Hematopoietic multipotent progenitor cell (in vitro differentiated cells): ENCODE results near the gene NANOS3. TPM values are rescaled to one million over a fixed set of nuclear protein-coding genes. Genes with fewer than 3 reads are reported as not detected.

Experiments
- DNase-seq, 3 donors: peaks; one replicate each; pipeline ENCODE4 v3.0.0-alpha.2; 2011 to 2015; ENCODE audit warnings: low read depth in 2 of 3, low spot score in 2 of 3
- total RNA-seq: library from RNA; depleted of rRNA; stranded (reverse); fragments of >200 nt; gene quantifications from one replicate; pipeline ENCODE4 v1.2.3, GENCODE V29; 2012

NANOS3 gene
- 2.7 TPM for total RNA-seq

DNA sequence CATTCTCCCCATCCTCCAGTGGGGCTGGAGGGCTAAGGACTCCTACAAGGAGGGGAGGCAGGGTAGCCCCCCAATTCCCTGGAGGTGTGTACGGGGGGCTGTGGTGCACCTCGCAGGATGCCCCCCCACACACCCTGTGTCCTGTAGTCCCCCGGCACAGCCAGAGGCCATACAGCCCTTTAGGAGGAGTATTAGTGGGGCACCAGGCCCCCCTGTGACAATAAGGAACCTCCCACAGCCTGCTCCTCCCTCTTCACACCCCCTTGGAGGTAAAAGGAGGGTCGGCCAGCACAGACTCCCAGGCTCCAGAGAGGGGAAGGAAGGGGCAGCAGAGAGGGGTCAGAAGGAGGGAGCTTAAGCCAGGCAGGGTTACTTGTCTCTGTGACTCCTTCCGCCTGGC is at the start of gene NANOS3:
Gene NANOS3 (plus strand): TSS at position 301 of the 400 bp plus-strand sequence. CDS start 115 bp downstream, outside the sequence.
- DNase-seq, result no peak

DNA sequence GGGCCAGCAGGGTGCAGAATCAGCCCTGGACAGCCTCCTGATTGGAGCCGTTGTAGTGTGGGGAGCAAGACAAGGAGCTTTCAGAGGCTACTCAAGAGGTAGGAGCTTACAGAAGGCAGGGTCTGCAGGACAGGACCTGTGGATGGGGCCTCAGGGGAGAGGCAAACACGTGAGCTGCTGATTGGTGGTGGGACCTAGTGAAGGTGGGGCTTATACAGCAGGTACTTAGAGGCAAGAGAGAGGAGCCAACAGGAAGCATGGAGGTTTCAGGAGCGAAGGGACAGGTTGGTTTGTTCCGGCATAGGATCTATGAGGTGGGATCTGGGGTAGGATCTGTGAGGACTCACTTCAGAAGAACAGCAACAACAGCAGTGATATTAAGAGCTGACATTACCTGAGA is 49.3 kb upstream of the NANOS3 start:
- no peak for DNase-seq

DNA sequence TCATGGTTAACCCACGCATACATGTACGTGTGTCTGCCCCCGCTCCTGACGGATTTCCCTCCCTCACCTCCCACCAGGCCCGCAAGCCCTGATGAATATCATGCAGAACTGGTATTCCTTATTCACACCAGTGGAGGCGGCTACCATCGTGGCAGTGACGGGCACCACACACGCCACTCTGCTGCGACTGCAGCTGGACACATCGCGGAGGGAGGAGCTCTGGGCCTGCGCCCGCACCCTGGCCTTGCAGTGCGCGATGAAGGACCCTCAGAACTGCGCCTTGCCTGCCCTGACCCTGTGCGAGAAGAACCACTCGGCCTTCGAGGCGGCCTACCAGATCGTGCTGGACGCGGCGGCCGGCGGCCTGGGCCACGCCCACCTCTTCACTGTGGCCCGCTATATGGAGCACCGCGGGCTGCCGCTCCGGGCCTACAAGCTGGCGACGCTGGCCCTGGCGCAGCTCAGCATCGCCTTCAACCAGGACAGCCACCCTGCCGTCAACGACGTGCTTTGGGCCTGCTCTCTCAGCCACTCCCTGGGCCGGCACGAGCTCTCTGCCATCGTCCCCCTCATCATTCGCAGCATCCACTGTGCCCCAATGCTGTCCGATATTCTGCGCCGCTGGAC is 46.7 kb upstream of the NANOS3 start:
- DNase-seq, result no peak

DNA sequence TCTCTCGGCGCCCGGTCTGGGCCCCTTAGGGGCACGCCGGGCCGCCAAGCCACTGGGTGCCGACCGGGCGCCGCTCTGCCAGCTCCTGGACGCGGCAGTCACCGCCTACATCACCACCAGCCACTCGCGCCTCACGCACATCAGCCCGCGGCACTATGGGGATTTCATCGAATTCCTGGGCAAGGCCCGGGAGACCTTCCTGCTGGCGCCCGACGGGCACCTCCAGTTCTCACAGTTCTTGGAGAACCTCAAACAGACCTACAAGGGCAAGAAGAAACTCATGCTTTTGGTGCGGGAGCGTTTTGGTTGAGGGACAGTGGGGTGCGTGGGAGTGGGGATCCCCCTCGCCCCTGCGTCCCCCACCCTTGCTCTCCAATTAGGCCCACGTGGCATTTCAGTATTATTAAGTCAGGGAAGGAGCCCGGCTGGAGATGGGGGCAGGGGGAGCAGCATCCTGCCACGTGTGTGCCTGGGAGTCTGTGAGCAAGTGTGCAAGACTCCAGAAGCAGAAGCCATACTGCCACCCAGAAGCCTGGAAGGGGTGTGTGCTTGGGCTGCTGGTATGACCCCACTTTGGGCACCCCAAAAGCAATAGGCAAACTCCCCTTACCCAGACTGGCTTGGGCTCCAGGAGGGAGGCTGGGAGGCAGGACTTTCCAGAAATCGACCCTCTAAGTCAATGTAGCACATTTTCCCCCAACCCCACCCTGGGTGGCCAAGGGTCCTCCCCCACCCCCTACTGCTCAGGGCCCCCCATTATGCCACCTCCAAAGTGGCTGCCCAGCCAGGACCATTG is 46.0 kb upstream of the NANOS3 start:
- peak in 1 of 3 donors; percentile 48 for DNase-seq

DNA sequence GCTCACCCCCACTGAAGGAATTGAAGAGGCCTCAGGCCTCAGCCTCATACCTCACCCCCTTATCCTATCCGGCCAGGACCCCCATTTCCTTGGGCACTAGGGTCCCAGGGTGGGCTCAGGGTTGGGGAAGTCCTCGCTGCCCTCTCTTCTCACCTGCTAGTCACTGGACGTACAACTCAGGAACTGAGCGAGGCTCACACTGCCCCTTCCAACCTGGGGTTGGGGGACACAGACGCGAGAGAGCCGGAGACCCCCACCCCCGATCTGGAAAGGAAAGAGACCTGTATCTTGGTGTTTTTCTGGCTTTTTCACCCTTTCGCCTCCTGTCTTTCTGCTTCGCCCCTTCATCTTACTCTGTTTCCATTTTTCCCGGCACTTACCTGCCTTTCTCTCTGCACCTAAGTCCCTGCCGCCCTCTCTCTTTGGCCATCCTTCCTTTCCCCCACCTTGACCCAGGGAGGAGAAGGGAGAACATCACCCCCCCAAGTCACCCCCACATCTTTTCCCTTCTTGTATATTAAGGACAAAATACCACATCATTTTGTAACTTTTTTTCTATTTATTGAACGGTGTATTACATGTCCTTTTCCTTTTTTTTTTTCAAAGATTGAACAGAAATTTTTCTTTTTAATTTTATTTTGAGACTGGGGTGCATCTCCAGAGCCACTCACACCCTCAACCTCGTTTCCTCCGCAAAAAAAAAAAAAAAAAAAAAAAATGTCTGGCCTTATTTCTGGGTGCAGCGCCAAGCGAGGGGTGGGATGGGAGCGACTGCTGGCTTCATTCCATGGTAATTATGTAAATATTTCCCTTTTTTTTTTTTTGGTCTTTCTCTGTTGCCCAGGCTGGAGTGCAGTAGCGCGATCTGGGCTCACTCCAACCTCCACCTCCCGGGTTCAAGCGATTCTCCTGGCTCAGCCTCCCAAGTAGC is 45.1 kb upstream of the NANOS3 start:
- DNase-seq, result peak in 1 of 3 donors; percentile 50

DNA sequence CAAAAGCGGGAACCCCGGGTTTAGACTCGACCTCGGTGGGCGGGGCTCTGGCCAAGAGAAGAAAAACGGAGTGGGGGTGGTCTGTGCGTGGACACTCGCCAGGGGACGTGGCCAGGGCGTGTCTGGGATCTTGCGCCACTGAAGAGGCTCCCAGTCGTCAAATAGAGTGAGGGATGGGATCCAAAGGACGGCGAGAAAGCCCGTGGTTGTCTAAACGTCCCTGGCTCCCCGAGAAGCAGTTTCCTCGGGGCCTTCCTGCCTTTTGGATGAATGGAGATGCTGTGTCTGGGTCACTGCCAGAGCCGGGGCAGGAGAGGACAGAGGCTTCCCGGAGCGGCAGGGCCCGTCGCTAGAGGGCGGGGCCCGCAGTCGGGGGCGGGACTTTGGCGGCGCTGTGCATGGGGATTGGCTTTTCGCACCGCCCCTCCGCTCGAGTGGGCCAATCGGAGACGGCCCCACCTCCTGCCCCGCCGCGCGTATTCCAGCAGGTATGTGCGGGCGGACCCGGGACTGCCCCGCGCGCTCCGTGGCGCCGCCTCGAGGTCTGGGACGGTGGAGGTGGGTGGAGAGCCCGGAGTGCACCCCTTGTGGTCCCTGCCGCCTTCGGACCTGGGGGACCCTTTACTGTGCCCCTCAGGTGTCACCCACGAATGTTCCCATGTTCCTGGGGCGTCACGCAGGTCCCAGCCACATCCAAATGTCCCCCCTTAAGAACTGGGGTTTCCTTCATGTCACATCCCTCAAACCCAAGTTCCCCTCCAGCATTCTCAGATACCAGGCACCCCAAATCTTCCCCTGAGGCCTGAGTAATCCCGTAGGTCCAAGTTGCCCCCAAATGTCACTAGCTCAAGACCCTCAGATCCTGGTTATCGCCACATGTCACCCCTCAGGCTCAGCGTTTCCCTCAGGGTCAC is 43.3 kb upstream of the NANOS3 start:
- DNase-seq, result peak; percentile 86 to 93 (median 93)

DNA sequence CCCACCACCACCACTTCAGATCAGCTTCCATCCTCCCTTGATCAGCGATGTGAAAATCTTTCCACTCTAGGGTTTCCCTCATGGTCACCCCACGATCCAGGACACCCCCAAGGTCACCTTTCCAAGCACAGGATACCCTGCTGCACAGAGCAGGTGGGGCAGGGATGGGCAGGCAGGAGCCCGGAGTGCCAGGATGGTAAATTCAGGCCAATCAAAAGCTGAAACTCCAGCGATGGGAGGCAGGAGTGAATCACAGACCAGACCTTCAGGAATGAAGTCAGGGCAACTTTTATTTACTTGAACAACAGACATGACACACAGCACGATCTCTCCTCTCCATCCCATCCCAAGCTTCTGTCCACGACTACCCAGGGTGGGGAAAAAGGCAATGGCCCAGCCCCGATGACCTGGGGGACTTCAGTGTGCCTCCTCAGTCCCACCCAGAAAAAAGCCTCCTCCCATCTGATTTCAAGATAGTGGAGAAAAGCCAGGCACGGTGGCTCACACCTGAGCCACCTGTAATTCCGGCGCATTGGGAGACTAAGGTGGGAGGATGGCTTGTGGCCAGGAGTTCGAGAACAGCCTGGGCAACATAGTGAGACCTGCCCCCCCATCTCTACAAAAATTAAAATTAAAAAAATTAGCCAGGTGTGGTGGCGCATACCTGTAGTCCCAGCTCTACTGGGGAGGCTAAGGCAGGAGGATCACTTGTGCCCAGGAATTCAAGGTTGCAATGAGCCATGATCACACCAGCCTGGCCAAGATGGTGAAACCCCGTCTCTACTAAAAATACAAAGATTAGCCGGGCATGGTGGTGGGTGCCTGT is 42.5 kb upstream of the NANOS3 start:
- DNase-seq, result no peak

DNA sequence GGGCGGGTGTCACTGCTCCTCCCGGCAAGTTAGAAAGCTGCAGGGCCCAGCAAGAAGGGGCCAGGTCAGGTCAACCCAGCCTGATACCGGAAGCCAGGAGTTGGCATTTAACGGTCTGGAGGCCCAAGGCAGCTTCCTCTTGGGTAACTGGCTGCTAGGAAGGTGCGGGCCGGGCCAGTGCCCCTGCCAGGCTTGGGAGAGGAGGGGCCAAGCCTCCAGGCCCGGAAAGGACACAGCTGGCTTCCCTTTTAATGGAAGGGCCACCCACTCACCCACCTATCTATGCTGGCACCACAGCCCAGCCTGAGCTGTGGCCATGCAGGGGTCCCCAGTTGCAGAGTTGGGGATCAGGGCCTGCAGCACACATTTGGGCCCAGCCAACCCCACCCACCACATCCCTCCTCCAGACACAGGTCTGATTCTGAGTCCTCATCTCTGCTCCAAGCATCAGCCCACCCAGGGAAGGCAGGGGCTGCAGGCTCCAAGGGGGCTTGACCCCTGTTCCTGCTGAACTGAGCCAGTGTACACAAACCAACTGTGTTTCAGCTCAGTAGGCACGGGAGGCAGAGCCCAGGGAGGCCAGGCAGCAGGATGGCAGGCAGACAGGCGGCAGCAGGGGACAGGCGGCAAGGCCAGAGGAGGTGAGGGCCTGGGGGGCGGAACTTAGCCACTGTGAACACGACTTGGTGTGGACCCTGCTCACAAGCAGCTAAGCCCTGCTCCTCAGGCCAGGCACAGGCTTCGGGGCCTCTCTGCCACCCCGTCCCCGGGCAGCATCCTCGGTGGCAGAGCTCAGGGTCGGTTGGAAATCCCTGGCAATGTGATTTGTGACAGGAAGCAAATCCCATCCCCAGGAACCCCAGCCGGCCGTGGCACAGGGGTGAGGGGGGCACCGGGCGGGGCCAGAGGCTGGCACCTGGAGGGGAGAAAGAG is 40.9 kb upstream of the NANOS3 start:
- peak in 2 of 3 donors; percentile 81 to 92 for DNase-seq

DNA sequence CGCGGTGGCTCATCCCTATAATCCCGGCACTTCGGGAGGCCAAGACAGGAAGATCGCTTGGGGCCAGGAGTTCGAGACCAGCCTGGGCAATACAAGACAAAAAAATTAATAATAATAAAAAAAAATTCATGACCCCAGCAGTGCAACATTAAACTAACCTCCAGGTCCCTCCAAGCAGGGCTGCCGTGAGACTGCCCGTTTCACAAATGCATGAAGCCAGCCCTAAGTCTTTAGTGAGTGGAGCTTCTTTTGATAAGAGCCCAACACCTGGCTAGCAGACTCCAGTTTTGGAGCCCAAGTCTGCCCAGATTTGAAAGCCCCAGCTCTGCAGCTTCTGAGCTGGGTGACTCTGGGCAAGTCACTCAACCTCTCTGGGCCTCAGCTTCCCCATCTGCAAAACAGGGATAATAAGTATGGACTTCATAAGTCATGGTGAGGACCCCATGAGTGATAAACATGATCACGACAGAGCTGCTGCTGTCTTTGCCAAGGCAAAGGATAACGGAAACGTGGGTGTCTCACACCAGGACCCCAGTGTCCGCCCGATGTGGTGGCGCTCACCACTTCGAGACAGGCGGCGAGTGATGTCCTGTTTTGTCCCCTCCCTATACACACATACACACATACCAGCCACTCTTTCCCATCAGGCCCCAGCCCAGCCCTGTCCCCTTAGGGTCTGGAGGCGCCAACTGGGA is 38.4 kb upstream of the NANOS3 start:
- DNase-seq, result peak in 1 of 3 donors; percentile 64

DNA sequence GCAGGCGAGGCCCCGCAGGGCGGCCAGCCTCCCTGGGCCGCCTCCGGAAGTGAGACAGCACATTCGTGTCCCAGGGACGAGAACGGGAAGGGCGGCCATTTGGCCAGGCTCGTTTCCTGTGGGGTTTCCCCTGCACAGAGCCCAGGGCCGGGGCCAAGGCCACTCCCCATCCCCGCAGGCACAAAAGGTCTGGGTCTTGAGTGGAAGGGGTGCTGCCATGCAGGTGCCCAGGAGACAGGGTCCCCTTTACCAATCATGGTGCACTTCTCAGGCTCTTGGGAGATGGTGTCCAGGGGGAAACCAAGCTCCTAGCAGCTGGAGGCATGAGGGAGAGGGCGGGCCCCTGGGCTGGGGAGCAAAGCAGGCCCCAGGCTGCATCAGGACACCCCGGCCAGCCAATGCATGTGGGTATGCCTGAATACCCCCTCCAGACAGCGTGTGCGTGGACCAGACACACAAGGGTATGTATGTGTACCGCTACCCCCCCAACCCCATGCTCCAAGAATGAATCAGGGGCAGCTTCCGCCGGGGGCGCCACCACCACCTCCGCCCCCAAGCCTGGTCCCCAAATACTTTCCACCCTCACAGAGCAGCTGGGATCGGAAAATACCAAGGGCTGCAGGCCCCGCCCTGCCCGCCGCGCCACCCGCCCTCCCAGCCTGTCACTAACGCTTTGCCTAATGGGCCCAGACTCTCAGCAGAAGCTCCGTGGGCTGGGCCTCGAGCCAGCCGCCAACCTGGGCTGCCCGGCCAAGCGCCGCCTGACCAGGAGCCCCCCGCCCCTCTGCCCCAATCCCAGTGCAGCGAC is 37.6 kb upstream of the NANOS3 start:
- DNase-seq, result peak in 2 of 3 donors; percentile 85 to 90

DNA sequence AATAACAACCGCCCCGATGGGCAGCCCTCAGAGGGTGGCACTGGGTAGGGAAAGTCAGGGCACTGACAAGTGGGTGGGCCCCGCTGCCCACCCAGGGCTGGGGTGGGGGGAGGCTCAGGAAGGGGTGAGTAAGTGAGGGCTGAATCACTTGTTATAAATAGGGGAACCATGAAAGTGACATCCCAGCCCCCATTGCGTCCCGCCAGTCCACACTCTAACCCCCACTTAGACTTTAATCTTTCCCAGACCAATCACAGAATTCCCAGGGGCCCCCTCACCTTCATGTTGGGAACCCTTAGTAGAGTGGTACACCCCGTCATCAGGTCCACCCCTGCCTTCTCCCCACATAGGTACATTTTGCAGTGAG is 37.0 kb upstream of the NANOS3 start:
- DNase-seq, result peak in 2 of 3 donors; percentile 73 to 89

DNA sequence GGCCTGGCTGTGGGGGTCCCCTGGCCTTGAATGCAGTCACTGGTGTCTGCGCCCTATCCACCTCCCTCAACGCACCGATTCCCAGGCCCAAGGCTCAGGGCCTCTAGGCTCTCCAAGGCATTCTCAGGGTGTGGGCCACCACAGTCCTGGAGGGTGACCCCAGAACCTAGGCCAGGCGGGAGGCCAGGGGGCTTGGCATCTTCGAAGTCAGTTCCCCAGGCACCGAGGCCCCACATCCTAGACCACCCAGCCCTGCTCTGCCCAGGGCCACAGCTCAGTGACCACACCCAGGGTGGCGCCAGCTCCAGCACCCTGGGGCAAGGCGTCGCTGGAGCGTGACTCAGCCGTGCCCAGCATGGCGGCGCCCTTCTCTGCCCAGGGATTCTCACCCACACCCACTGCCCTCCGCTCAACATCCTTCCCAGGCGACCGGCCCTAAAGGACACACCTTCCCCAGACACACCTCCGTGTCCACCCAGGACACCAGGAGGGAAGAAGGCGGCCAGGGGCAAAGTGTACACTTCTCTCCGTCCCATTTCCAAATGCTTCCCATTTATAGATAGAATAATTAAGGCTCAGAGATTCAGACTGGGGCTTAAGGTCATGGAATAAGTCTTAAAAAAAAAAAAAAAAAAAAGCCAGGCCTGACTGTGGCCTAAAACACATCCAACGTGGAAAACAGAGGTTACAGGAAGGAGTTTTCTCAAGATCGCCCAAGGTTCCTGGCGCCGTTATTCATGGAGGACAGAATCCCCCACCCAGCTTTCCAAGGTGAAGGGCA is 36.4 kb upstream of the NANOS3 start:
- peak in 1 of 3 donors; percentile 53 for DNase-seq

DNA sequence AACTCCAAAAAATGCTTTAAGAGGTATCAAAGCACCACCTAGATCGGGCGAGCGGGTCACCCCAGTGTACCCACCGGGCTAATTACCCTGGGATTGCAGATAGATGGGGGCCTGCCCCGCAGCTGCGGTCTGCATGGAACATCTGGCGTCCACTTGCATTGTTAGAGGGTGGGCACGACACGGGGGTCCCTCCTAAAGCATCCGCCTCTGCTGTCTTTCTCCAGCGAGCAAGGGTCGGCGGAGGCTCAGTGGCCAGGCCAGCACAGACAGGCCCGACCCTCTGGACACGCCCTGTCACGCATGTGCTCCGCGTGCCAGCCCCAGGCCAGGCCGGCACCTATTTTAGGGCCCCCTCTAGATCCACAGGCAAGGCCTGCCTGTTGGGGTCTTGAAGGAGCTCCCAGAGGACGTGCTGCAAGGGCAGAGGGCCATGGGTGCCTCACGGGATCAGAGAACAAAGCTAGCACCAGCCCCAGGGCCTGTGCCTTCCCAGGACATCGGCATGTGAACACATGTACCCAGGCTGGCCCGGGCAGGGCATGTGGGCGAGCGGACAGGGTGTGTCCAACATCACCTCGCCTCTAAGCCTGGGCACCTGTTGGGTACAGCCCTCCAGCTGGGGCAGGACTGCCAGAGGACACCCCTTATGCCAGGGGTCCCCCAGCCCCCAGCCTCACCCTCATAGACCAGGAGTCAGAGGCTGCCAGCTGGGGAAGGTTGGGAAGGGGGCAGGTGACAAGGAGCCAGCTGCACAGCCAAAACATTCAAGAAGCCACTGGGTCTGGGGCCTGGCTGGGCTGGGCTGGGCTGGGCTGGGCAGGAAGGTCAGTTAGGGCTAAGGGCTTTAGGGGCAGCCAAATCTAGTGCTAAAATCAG is 35.6 kb upstream of the NANOS3 start:
- peak in 1 of 3 donors; percentile 52 for DNase-seq

DNA sequence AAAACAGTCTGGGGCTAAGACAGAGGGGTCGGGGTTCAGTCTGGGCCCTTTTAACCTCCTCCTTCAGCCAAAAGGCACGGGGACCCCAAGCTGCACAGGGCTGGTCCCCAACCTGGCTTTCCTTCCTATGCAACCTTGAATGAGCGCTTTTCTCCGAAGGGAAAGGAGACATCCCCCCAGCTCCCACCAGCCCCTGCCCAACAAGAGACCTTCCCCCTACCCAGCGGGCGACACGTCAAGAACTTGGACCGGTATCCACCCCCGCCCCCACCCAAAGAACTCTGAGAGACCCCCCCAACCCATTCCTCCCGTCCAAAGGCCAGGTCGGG is 35.0 kb upstream of the NANOS3 start:
- no peak for DNase-seq
